Measurements from ENCODE around the gene ZSCAN5B. TPM values are rescaled to one million over a fixed set of nuclear protein-coding genes. Genes with fewer than 3 reads are reported as not detected.
"Not testable (repeated sequence)": the region's sequence is repeated elsewhere in the genome, so short reads cannot be mapped to it uniquely, and the experiment has no call there.

Gene ZSCAN5B
- total RNA-seq, 1 experiment from 2014 or later = not detected

GRCh38 chr19:56211718-56212117 lies 14.1 kb upstream of the ZSCAN5B start:
- H3K4me3 Mint-ChIP-seq = no peak overlapping the region
- Histone ChIP-seq H3K4ac (ENCODE audit: low read depth, low read length) (no peak overlapping the region), H3K79me2 (ENCODE audit: insufficient read depth, low read length) (no peaks in the 10 kb centered on the region), H2AFZ (ENCODE audit: low read length) (no peak overlapping the region), H3K14ac (ENCODE audit: insufficient read depth, low read length) (no peak overlapping the region), H3K79me1 (ENCODE audit: insufficient read depth, low read depth, low read length, poor library complexity, severe bottlenecking) (no peaks in the 10 kb centered on the region), H2BK5ac (ENCODE audit: insufficient read length, low read length) (no peak overlapping the region), H3K23ac (ENCODE audit: insufficient read length, low read depth, low read length) (no peak overlapping the region), H3K4me2 (ENCODE audit: insufficient read depth, insufficient read length, low read length) (no peak overlapping the region), H3T11ph (ENCODE audit: low read length) (no peak overlapping the region), H2BK120ac (ENCODE audit: low read depth, low read length, poor library complexity, severe bottlenecking) (no peak overlapping the region), H3K23me2 (ENCODE audit: insufficient read length, low read depth, low read length, poor library complexity, severe bottlenecking) (no peaks in the 10 kb centered on the region), H3K9ac (ENCODE audit: extremely low read depth, insufficient read length, low read length) (no peak overlapping the region), H3K56ac (ENCODE audit: insufficient read length, low read depth, low read length) (no peak overlapping the region), H3K4me1 (ENCODE audit: insufficient read depth, low read length) (no peaks in the 10 kb centered on the region; the same call in 1 of the 2 replicates), H4K5ac (ENCODE audit: insufficient read length, low read depth, low read length) (no peak overlapping the region), H4K20me1 (ENCODE audit: control insufficient read depth, insufficient read depth, insufficient read length) (no peaks in the 10 kb centered on the region), H2BK12ac (ENCODE audit: insufficient read length, low read depth, low read length) (no peak overlapping the region), H2AK5ac (ENCODE audit: insufficient read length, low read length) (no peak overlapping the region), H3K27me3 (ENCODE audit: insufficient read depth, low read length) (no peaks in the 10 kb centered on the region), H2BK15ac (ENCODE audit: low read depth, low read length) (no peak overlapping the region), H2BK20ac (ENCODE audit: low read depth, low read length, poor library complexity, severe bottlenecking) (no peak overlapping the region), H3K9me3 (ENCODE audit: control insufficient read depth, low read depth, low read length) (no peaks in the 10 kb centered on the region), H3K18ac (ENCODE audit: insufficient read length, low read depth, low read length) (no peak overlapping the region), H4K8ac (replicated peaks; ENCODE audit: insufficient read length, low read depth, low read length) (no peak overlapping the region), H4K91ac (ENCODE audit: insufficient read length, low read depth, low read length) (no peak overlapping the region), H3K27ac (ENCODE audit: insufficient read length, low read depth, low read length) (no peak overlapping the region)
- peaks cover 15% of the 10 kb centered on the region for H3K27me3 Mint-ChIP-seq (ENCODE audit: low read depth)
- WGBS (ENCODE audit: extremely low coverage, insufficient read length, low lambda C conversion rate) = no CpG with 5 or more reads among the region's 4 CpGs
- 0 out of 4 replicates have a peak, but pooled peaks cover under 1% of the 10 kb centered on the region in 2 experiments for H3K4me1 Mint-ChIP-seq
- TF ChIP-seq, protein P1, sequence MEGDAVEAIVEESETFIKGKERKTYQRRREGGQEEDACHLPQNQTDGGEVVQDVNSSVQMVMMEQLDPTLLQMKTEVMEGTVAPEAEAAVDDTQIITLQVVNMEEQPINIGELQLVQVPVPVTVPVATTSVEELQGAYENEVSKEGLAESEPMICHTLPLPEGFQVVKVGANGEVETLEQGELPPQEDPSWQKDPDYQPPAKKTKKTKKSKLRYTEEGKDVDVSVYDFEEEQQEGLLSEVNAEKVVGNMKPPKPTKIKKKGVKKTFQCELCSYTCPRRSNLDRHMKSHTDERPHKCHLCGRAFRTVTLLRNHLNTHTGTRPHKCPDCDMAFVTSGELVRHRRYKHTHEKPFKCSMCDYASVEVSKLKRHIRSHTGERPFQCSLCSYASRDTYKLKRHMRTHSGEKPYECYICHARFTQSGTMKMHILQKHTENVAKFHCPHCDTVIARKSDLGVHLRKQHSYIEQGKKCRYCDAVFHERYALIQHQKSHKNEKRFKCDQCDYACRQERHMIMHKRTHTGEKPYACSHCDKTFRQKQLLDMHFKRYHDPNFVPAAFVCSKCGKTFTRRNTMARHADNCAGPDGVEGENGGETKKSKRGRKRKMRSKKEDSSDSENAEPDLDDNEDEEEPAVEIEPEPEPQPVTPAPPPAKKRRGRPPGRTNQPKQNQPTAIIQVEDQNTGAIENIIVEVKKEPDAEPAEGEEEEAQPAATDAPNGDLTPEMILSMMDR (conservative IDR thresholded peaks at IDR 0.05) = peak; percentile 28; the same call in 1 of the 3 replicates
- H3K9me3 Mint-ChIP-seq = peaks cover 7 to 62% of the 10 kb centered on the region in 2 experiments; a peak in 4 of 5 replicates
- no peak overlapping the region for H3K27ac Mint-ChIP-seq
- no peak for DNase-seq
- peaks cover 0 to 2% (median 0%) of the 10 kb centered on the region in 3 experiments; a peak in 1 of 7 replicates for H3K36me3 Mint-ChIP-seq (ENCODE audit: insufficient read depth in 1 of 3, low read depth in 3 of 3)

- Mint-ChIP-seq H3K9me3 (peaks cover 7 to 64% of the 10 kb centered on the region in 2 experiments; a peak in 4 of 5 replicates), H3K27me3 (ENCODE audit: low read depth) (peaks cover 24% of the 10 kb centered on the region)
- H3K18ac ChIP-seq (ENCODE audit: insufficient read length, low read depth, low read length); H3K56ac ChIP-seq (ENCODE audit: insufficient read length, low read depth, low read length); DNase-seq; H3K14ac ChIP-seq (ENCODE audit: insufficient read depth, low read length); H3K4me1 ChIP-seq (ENCODE audit: insufficient read depth, low read length); H2BK12ac ChIP-seq (ENCODE audit: insufficient read length, low read depth, low read length); H4K20me1 ChIP-seq (ENCODE audit: control insufficient read depth, insufficient read depth, insufficient read length); H2BK5ac ChIP-seq (ENCODE audit: insufficient read length, low read length); H3K27ac Mint-ChIP-seq; H3K79me1 ChIP-seq (ENCODE audit: insufficient read depth, low read depth, low read length, poor library complexity, severe bottlenecking); H4K5ac ChIP-seq (ENCODE audit: insufficient read length, low read depth, low read length); H3K23ac ChIP-seq (ENCODE audit: insufficient read length, low read depth, low read length); H3K4ac ChIP-seq (ENCODE audit: low read depth, low read length); H2BK20ac ChIP-seq (ENCODE audit: low read depth, low read length, poor library complexity, severe bottlenecking); H3K9me3 ChIP-seq (ENCODE audit: control insufficient read depth, low read depth, low read length); H4K8ac ChIP-seq (replicated peaks; ENCODE audit: insufficient read length, low read depth, low read length); H4K91ac ChIP-seq (ENCODE audit: insufficient read length, low read depth, low read length); H3K23me2 ChIP-seq (ENCODE audit: insufficient read length, low read depth, low read length, poor library complexity, severe bottlenecking); H3K4me3 Mint-ChIP-seq; H3K9ac ChIP-seq (ENCODE audit: extremely low read depth, insufficient read length, low read length); H3K27ac ChIP-seq (ENCODE audit: insufficient read length, low read depth, low read length); H3T11ph ChIP-seq (ENCODE audit: low read length); H3K4me2 ChIP-seq (ENCODE audit: insufficient read depth, insufficient read length, low read length); H3K4me1 Mint-ChIP-seq; H2BK15ac ChIP-seq (ENCODE audit: low read depth, low read length); H2AK5ac ChIP-seq (ENCODE audit: insufficient read length, low read length); H3K79me2 ChIP-seq (ENCODE audit: insufficient read depth, low read length); H3K36me3 Mint-ChIP-seq (ENCODE audit: insufficient read depth in 1 of 3, low read depth in 3 of 3); H3K27me3 ChIP-seq (ENCODE audit: insufficient read depth, low read length); H2BK120ac ChIP-seq (ENCODE audit: low read depth, low read length, poor library complexity, severe bottlenecking); H2AFZ ChIP-seq (ENCODE audit: low read length): not testable (repeated sequence)
- no CpG with 5 or more reads among the region's 9 CpGs for WGBS (ENCODE audit: extremely low coverage, insufficient read length, low lambda C conversion rate)
Observed at GRCh38 chr19:56210036-56210435, 12.5 kb upstream of the ZSCAN5B start.

Measured in H9 (cell line).